Retinal pigment epithelial cell (primary cell): ENCODE data around the gene NDUFB5.
"Not testable (repeated sequence)": the region's sequence is repeated elsewhere in the genome, so short reads cannot be mapped to it uniquely, and the experiment has no call there.

Experiments used
- DNase-seq: peaks from one replicate; pipeline ENCODE4 v3.0.0-alpha.2; 2010; ENCODE audit warnings: low read depth
- H3K4me3 ChIP-seq: 2 replicates; pipeline ENCODE4 v1.5.1; 2011; ENCODE audit warnings: mild to moderate bottlenecking, low read length, control low read depth, moderate library complexity
- TF ChIP-seq, protein P1 (sequence below): conservative IDR thresholded peaks from 2 replicates; pipeline ENCODE4 v1.5.1; 2011; ENCODE audit warnings: low read depth, low read length, control low read depth, inconsistent platforms

NDUFB5 gene

GRCh38 chr3:179624451-179624850, 19.9 kb downstream of the NDUFB5 start:
- no peak for DNase-seq
- no peak overlapping the region for H3K4me3 ChIP-seq
- TF ChIP-seq, protein P1, sequence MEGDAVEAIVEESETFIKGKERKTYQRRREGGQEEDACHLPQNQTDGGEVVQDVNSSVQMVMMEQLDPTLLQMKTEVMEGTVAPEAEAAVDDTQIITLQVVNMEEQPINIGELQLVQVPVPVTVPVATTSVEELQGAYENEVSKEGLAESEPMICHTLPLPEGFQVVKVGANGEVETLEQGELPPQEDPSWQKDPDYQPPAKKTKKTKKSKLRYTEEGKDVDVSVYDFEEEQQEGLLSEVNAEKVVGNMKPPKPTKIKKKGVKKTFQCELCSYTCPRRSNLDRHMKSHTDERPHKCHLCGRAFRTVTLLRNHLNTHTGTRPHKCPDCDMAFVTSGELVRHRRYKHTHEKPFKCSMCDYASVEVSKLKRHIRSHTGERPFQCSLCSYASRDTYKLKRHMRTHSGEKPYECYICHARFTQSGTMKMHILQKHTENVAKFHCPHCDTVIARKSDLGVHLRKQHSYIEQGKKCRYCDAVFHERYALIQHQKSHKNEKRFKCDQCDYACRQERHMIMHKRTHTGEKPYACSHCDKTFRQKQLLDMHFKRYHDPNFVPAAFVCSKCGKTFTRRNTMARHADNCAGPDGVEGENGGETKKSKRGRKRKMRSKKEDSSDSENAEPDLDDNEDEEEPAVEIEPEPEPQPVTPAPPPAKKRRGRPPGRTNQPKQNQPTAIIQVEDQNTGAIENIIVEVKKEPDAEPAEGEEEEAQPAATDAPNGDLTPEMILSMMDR = no peak

DNA sequence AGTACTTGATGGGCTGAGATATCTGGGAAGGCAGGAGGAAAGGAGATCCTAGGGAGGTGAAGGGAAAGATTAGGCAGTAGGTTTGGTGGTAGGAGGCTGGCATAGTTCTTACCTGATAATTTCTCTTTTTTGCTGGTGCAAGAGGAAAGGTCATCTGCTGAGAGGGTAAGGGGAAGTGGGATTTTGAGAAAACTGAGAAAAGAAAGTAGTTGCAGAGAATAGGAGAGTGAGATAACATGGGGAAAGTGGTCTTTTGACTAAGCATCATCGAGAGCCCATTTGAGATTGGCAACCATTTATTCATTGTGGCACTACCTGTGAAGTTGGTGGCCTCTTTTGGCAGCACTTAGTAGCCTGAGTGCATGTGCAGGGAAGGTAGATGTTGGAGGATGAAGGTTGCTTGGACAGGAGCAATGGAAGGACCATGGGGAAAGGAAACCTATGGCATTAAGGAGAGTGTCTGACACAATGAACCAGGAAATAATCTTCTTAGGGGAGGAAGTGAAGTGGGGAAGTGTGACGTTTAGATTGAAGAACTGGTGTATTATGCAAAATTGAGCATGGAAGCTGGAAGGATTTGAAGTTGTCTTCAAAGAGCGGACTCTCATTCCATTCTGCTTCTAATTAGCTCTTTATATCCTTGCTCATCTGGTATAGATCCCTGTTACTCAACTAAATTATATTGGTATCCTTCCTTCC, 26.3 kb downstream of the NDUFB5 start:
- DNase-seq = no peak
- TF ChIP-seq, protein P1 = no peak
- H3K4me3 ChIP-seq = no peak overlapping the region

DNA sequence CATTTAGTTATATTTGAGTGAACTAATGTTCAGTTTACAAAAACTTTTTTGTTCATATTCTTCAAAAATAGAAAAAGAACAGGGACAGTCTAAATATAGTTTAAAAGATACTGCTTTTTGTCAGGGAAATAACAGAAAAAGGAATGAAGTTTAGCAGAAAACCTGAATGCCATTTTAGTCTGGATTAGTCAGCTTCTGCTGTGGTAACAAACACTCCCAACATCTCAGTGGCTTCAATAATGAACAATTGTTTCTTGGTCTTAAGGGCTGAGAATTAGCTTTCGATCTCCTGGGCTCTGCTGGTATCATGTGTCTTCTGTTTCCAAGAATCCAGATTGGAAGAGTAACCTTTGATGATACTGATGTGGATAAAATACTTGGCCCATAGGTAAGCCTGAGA, 35.9 kb downstream of the NDUFB5 start:
- TF ChIP-seq, protein P1 = no peak
- H3K4me3 ChIP-seq = no peak overlapping the region
- DNase-seq = no peak

GRCh38 chr3:179642871-179643270, 38.3 kb downstream of the NDUFB5 start:
- TF ChIP-seq, protein P1 = no peak
- no peak overlapping the region for H3K4me3 ChIP-seq
- no peak for DNase-seq

- not testable (repeated sequence) for DNase-seq, H3K4me3 ChIP-seq
These were observed 39.2 kb downstream of the NDUFB5 start for GRCh38 chr3:179643837-179644236.

DNA sequence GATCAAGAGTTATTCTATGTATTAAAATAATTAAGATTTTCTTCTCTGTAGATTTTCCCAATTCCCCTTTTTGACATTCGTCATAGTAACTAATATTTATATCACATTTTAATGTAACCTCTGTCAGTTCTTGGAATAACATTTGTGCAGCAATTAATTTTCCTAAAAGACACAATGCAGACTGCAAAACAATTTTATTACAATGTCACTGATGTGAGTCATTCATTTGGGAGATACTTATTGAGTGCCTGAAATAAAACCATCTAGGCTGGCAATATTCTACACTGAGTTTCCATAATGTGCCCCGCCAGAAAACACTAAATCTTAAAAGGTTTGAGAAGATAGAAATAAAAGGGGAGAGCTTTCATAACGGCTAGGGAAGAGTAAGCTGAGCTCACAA, 41.6 kb downstream of the NDUFB5 start:
- DNase-seq = no peak
- TF ChIP-seq, protein P1 = no peak
- H3K4me3 ChIP-seq = no peak overlapping the region

- H3K4me3 ChIP-seq = peak overlapping the region; percentile 64
- no peak for DNase-seq
- TF ChIP-seq, protein P1 = no peak
These were observed 47.3 kb downstream of the NDUFB5 start for GRCh38 chr3:179651687-179652446.
